ENCODE data around the gene LAMA5.

Gene LAMA5

GRCh38 chr20:62306414-62307187, 60.5 kb downstream of the LAMA5 start:
- DNase-seq (ENCODE audit: low read depth in 2 of 3, low spot score in 1 of 3), result no peak

GRCh38 chr20:62305765-62306413, 61.2 kb downstream of the LAMA5 start:
- DNase-seq (ENCODE audit: low read depth in 2 of 3, low spot score in 1 of 3), result no peak

DNA sequence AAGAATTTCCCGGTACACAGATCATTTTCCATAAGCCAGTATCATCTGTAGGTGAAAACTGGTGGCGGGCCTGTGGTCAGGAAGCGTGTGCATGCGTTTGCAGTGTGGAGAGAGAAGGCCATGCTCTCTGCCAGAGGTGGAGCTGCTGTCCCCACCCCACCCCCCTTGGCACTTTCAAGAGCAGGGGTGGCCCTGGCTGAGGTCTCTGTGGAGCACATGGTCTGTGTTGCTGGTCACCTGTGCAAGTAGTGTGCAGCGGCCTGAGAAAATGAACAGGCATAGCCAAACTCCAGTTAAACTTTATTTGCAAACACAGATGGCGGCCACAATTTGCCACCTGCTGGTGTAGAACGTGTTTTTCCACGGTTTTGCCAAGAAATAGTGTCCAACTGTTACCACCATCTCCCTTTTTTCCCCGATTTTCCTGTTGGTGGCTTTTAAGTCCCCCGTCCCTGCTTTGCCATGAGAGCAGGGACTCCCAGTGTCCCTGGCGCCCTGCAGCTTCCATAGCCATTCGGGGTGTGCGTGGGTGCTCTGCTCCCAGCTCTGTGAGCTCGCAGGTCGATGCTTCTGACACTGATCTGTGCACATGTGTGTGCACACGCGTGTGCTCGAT, 61.9 kb downstream of the LAMA5 start:
- DNase-seq (ENCODE audit: low read depth in 2 of 3, low spot score in 1 of 3), result no peak

DNA sequence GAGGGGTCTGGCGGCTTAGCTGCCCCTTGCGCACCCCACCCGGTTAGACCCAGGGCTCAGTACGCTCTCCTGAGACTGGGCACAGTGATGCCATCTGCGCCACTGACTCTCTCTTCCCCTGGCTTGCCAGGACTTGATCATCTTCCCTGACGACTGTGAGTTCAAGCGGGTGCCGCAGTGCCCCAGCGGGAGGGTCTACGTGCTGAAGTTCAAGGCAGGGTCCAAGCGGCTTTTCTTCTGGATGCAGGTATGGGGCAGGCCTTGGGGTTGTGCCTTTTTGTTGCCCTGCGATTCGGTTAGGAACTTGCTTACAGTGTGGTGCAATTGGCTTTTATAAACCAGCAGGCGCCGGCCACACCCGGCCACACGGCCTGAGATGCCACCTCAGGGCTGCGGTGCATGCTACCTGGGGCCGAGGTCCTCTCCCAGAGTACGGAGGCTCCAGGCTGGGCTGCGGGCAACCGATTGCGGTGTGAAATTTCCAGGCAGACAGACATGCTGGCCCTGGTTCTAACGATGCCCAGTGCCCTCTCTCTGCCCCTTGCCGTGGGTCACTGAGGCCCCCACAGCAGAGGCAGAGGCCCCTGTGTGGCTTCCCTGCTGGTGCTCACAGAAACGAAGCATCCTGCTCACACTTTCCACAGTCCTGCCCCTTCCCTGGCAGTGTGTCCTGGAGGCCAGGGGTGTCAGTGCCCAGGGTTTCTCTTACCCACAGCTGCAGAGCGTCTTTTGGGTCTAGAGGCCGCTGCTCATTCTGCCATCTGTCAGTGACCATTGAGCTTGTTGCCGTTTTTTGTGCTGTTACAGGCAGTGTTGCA, 62.6 kb downstream of the LAMA5 start:
- DNase-seq (ENCODE audit: low read depth in 2 of 3, low spot score in 1 of 3), result no peak

- DNase-seq (ENCODE audit: low read depth in 2 of 3, low spot score in 1 of 3), result peak in 1 of 3 donors; percentile 14
Measured at GRCh38 chr20:62303340-62304226, 63.5 kb downstream of the LAMA5 start.

DNA sequence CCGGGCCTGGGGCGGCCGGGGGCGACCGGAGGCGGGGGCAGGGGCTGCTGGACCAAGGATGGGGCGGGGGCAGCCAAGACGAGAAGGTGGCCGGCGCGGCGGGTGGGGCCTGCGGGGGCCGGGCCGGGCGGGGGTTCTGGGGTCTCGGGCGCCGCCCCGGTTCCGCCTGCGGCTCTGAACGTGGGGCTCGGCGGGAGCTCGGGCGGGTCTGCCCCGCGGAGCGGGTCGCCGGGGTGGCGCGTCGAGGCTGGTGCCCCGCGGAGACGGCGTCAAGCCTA, 64.1 kb downstream of the LAMA5 start:
- DNase-seq (ENCODE audit: low read depth in 2 of 3, low spot score in 1 of 3), result no peak

DNA sequence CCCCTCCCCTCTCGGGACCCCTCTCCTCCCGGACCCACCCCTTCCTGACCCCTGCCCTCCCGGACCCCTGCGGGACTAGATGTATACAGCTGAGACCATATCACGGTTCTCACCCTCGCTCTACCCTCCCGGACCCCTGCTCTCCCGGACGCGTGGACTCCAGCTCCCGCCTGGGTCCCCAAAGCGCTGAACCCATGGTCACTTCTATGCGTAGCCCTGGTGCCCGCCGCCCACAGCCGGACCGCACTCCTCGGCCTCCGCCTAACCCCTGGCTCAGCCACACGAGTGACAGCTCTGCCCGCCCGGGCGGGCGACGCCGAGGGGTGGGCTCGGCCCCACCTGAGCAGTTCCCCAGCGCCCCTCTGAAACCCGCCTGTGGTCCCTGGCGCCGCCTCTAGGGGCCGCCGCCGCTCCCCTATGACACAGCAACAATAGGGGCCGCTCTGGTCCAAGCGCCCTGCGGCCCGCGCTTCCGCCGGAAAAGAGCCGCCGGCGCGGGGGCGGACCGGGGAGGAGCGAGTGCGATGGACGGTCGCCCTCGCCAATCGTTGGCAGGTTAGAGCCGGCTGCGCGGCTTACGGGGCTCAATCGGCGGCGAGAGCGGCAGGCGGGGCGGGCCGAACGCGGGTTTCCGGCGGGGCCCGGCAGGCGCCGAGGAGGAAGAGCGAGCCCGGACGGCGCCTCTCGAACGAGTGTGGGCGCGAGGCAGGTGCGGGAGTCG, 64.6 kb downstream of the LAMA5 start, which contains the start of gene ADRM1:
TSS of gene ADRM1 (plus strand) at position 657 of the 721 bp plus-strand sequence. CDS start 572 bp downstream, outside the sequence.
- peak; percentile 90 to 94 (median 93) for DNase-seq (ENCODE audit: low read depth in 2 of 3, low spot score in 1 of 3)

DNA sequence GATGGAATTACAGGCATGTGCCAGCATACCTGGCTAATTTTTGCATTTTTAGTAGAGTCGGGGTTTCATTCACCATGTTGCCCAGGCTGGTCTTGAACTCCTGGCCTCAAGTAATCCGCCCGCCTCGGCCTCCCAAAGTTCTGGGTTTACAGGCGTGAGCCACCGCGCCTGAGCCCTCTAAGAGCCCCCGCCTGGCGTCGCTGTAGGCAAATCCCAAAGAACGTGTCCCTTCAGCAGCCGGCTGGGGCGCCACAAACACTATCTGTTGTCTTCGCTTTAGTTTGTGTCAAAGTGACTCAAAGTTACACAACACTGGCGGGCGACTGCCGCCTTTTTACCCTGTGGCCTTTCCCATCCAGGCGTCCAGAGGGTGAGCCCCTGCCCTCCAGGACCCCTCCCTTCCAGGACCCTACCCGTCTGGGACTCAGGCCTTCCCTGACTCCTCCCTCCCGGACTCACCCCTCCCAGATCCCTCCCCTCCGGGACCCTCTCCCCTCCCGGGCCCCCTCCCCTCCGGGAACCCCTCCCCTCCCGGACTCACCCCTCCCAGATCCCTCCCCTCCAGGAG, 65.3 kb downstream of the LAMA5 start:
- peak; percentile 83 to 89 (median 89) for DNase-seq (ENCODE audit: low read depth in 2 of 3, low spot score in 1 of 3)

GRCh38 chr20:62301111-62301668, 65.9 kb downstream of the LAMA5 start:
- no peak for DNase-seq (ENCODE audit: low read depth in 2 of 3, low spot score in 1 of 3)

- DNase-seq (ENCODE audit: low read depth in 2 of 3, low spot score in 1 of 3), result no peak
Measured at GRCh38 chr20:62300319-62300718, 66.8 kb downstream of the LAMA5 start.

- no peak for DNase-seq (ENCODE audit: low read depth in 2 of 3, low spot score in 1 of 3)
Measured at GRCh38 chr20:62299666-62300236, 67.4 kb downstream of the LAMA5 start.

GRCh38 chr20:62298577-62299249, 68.4 kb downstream of the LAMA5 start:
- DNase-seq (ENCODE audit: low read depth in 2 of 3, low spot score in 1 of 3), result no peak

DNA sequence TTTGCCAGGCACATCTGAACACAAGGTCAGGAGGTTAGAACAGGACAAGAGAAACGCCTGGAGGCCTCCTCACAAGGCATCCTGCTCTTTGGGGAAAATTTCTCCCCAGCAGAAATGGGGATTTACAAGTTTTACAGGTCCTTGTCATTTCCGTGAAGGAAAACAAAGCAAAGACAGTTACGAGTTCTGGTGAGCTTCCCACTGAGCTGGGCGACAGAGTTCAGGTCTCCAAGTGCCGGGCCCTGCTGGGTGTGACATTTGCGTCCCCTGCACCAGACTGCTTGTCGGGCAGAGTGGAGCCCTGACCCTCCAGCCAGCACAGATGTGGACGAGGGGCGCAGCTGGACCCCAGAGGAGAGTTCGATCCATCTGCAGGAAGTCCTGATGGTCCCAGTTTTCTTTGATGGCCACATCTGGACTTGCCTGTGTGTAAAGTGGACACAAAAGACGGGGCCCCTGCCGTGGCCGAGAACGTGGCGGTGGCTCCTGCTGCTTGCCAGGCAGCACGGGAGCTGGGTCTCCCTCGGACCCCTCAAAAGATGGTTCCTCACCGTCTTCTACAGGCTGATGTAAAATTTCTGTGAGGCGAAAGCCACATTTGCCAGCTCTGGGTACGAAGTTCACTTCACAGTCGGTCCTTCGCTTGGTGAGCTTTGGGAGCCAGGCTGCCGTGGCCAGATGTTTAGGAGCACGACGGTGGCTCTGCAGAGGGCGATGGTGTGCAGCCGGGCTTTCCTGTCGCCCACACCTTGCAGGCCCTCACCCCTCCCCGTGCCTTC, 69.5 kb downstream of the LAMA5 start:
- no peak for DNase-seq (ENCODE audit: low read depth in 2 of 3, low spot score in 1 of 3)

DNA sequence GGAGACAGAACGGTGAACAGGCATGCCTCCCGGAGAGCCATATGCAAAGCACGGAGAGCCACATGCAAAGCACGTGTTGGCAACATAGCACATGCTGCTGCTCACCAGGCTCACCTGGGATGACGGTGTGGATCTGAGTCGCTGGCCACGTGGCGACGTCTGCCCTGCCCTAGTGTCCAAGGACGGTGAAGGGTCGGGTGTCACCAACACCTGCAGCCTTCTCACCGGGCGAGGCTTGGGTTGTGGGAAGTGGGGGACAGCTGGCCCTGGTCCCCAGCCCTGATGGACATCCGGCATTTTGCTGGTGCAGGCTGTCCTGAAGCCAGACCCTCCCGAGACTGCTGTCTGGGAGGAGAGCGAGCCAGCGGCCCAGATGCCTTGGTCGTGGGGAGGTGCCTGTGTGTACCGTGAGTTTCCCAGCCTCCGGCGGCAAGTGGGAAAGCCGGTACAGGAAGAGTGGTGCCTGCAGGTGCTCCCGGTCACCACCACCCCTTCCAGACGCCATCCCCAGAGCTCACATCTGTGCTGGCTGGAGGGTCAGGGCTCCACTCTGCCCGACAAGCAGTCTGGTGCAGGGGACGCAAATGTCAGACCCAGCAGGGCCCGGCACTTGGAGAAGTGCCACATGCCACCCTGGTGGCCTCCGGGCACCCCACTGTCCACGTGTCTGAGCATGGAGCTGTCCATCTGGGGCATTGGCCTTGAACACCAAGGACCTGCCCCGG, 70.2 kb downstream of the LAMA5 start:
- no peak for DNase-seq (ENCODE audit: low read depth in 2 of 3, low spot score in 1 of 3)

- DNase-seq (ENCODE audit: low read depth in 2 of 3, low spot score in 1 of 3), result no peak
Measured at GRCh38 chr20:62294516-62294915, 72.6 kb downstream of the LAMA5 start.

- no peak for DNase-seq (ENCODE audit: low read depth in 2 of 3, low spot score in 1 of 3)
Measured at GRCh38 chr20:62293946-62294345, 73.2 kb downstream of the LAMA5 start.
